A549 (cell line): ENCODE data around the gene CES1. TPM values are rescaled to one million over a fixed set of nuclear protein-coding genes. Genes with fewer than 3 reads are reported as not detected.

ENCODE experiments used
- ATAC-seq, 2 experiments: fragments of 200-7000 bp in 1 of 2; fragments of >200 bp in 1 of 2; cut with Nextera tagmentation in 1 of 2; cut with Tn5 transposase in 1 of 2; 3 replicates each; pipeline versions ENCODE4 v1.8.0 to v1.9.1; 2018 to 2020; ENCODE audit warnings: mild to moderate bottlenecking in 1 of 2, moderate library complexity in 1 of 2
- CTCF ChIA-PET: fragments of 300-600 bp; sonication (Branson Sonifier 250); formaldehyde crosslinking; extraction: SDS; loops from one replicate; lab custom pipeline; 2021; ENCODE audit warnings: antibody characterized with exemption, inconsistent platforms; lab: Yijun Ruan, JAX
- POLR2A ChIA-PET: fragments of 350-600 bp; formaldehyde crosslinking; extraction: SDS; loops from one replicate; lab custom pipeline; 2021; ENCODE audit warnings: antibody characterized with exemption, inconsistent platforms; lab: Yijun Ruan, JAX
- DNase-seq, 2 experiments: peaks; one replicate each; pipeline versions ENCODE4 v3.0.0 to v3.0.0-alpha.2; 2011 to 2016; ENCODE audit warnings: low read depth in 1 of 2, low spot score in 1 of 2
- FAIRE-seq: peaks from 2 replicates; lab custom pipeline; 2011; peaks lifted over from hg19 to GRCh38; lab: Jason Lieb, UNC
- H3K27ac ChIP-seq, 2 experiments: fragments of >200 bp; sonication (Bioruptor Twin); formaldehyde crosslinking; 3 replicates each; pipeline ENCODE4 v1.5.1; 2016 to 2017
- H3K4me1 ChIP-seq: fragments of >200 bp; sonication (Bioruptor Twin); formaldehyde crosslinking; 3 replicates; pipeline ENCODE4 v1.6.1; 2016
- H3K4me2 ChIP-seq: fragments of >200 bp; sonication (Bioruptor Twin); formaldehyde crosslinking; 3 replicates; pipeline ENCODE4 v1.6.1; 2016
- H3K4me3 ChIP-seq: fragments of >200 bp; sonication (Bioruptor Twin); formaldehyde crosslinking; 3 replicates; pipeline ENCODE4 v1.5.1; 2016
- H3K9me3 ChIP-seq: fragments of >200 bp; sonication (Bioruptor Twin); formaldehyde crosslinking; 3 replicates; pipeline ENCODE4 v1.6.1; 2016
- BHLHE40 ChIP-seq: IDR thresholded peaks from 2 replicates; pipeline ENCODE4 v1.6.1; 2012; ENCODE audit warnings: low read depth, low read length, inconsistent platforms
- CBX2 ChIP-seq: fragments of 200-600 bp; sonication (generic); IDR thresholded peaks from 2 replicates; pipeline ENCODE4 v1.6.1; 2016; ENCODE audit warnings: low read depth, mild to moderate bottlenecking, borderline replicate concordance
- CBX8 ChIP-seq: fragments of 200-600 bp; sonication (generic); IDR thresholded peaks from 2 replicates; pipeline ENCODE4 v1.6.1; 2016
- CEBPB ChIP-seq, 2 experiments: fragments of >200 bp in 1 of 2; sonication (Bioruptor Twin) in 1 of 2; formaldehyde crosslinking in 1 of 2; IDR thresholded peaks; 2 replicates each; pipeline ENCODE4 v1.6.1; 2012 to 2016
- CTCF ChIP-seq: fragments of >200 bp; sonication (Bioruptor Twin); formaldehyde crosslinking; IDR thresholded peaks from 3 replicates; pipeline ENCODE4 v1.5.1; 2016
- EHF ChIP-seq: fragments of 250-450 bp; sonication (Bioruptor Pico); IDR thresholded peaks from 2 replicates; pipeline ENCODE4 v1.5.0; 2020; ENCODE audit warnings: mild to moderate bottlenecking
- EP300 ChIP-seq, 2 experiments: fragments of >200 bp; sonication (Bioruptor Twin); formaldehyde crosslinking; IDR thresholded peaks; 2 replicates in 1 of 2; 3 replicates in 1 of 2; pipeline ENCODE4 v1.6.1; 2016 to 2017
- FOSL2 ChIP-seq, 2 experiments: fragments of 450-650 bp in 1 of 2; fragments of >200 bp in 1 of 2; sonication (Bioruptor Twin) in 1 of 2; formaldehyde crosslinking; IDR thresholded peaks; 2 replicates each; pipeline versions ENCODE4 v1.5.0 to v1.6.1; 2016 to 2020; ENCODE audit warnings: mild to moderate bottlenecking in 1 of 2, moderate library complexity in 1 of 2
- FOXS1 ChIP-seq: fragments of 250-450 bp; sonication (Bioruptor Pico); IDR thresholded peaks from 2 replicates; pipeline ENCODE4 v1.5.0; 2020; ENCODE audit warnings: mild to moderate bottlenecking, moderate library complexity
- HDAC2 ChIP-seq: fragments of 200-600 bp; sonication (generic); IDR thresholded peaks from 2 replicates; pipeline ENCODE4 v1.6.1; 2016
- HOXB5 ChIP-seq: fragments of 250-450 bp; sonication (Bioruptor Pico); IDR thresholded peaks from 2 replicates; pipeline ENCODE4 v1.5.0; 2020; ENCODE audit warnings: mild to moderate bottlenecking, moderate library complexity
- MAFK ChIP-seq: fragments of 450-650 bp; IDR thresholded peaks from 2 replicates; pipeline ENCODE4 v1.6.1; 2014; ENCODE audit not compliant: partially characterized antibody
- MYC ChIP-seq: IDR thresholded peaks from 2 replicates; pipeline ENCODE4 v1.6.1; 2012; ENCODE audit warnings: mild to moderate bottlenecking, inconsistent platforms, low read length, improper control_type of control experiment, borderline replicate concordance
- NFE2L2 ChIP-seq: fragments of 150-350 bp; conservative IDR thresholded peaks from 2 replicates; pipeline ENCODE4 v1.6.1; 2014; ENCODE audit warnings: low read length
- NPAS2 ChIP-seq: fragments of 250-450 bp; sonication (Bioruptor Pico); IDR thresholded peaks from 2 replicates; pipeline ENCODE4 v1.8.0; 2022; ENCODE audit warnings: mild to moderate bottlenecking, moderate library complexity, borderline replicate concordance
- POLR2A ChIP-seq: IDR thresholded peaks from 2 replicates; pipeline ENCODE4 v1.6.1; 2012; ENCODE audit warnings: mild to moderate bottlenecking, low read length
- RAD21 ChIP-seq, 2 experiments: fragments of >200 bp in 1 of 2; sonication (Bioruptor Twin) in 1 of 2; formaldehyde crosslinking in 1 of 2; IDR thresholded peaks in 1 of 2; conservative IDR thresholded peaks in 1 of 2; 2 replicates in 1 of 2; 3 replicates in 1 of 2; pipeline ENCODE4 v1.6.1; 2012 to 2018; ENCODE audit warnings: inconsistent platforms in 1 of 2
- RARB ChIP-seq: fragments of 250-450 bp; sonication (Bioruptor Pico); IDR thresholded peaks from 2 replicates; pipeline ENCODE4 v1.8.0; 2021; ENCODE audit warnings: mild to moderate bottlenecking, moderate library complexity
- REST ChIP-seq: fragments of 200-600 bp; sonication (generic); IDR thresholded peaks from 2 replicates; pipeline ENCODE4 v1.6.1; 2016; ENCODE audit warnings: antibody characterized with exemption, mild to moderate bottlenecking, moderate library complexity
- TFCP2L1 ChIP-seq: fragments of 250-450 bp; sonication (Bioruptor Pico); IDR thresholded peaks from 2 replicates; pipeline ENCODE4 v1.5.0; 2021; ENCODE audit warnings: mild to moderate bottlenecking
- TP53 ChIP-seq: fragments of 250-450 bp; sonication (Bioruptor Pico); IDR thresholded peaks from 2 replicates; pipeline ENCODE4 v1.5.0; 2021; ENCODE audit warnings: mild to moderate bottlenecking, moderate library complexity
- ZNF302 ChIP-seq: fragments of 250-450 bp; sonication (Bioruptor Pico); IDR thresholded peaks from 2 replicates; pipeline ENCODE4 v1.9.0; 2021; ENCODE audit warnings: inconsistent platforms, mild to moderate bottlenecking, moderate library complexity
- ZSCAN20 ChIP-seq: fragments of 250-450 bp; sonication (Bioruptor Pico); IDR thresholded peaks from 2 replicates; pipeline ENCODE4 v1.8.0; 2022; ENCODE audit warnings: mild to moderate bottlenecking, moderate library complexity
- WGBS: methylation state at CpG from one replicate; pipeline ENCODE4 v1.1.6; 2017; ENCODE audit errors: missing lambda C conversion rate; 5-methylcytosine and 5-hydroxymethylcytosine counted together
- polyA plus RNA-seq, 4 experiments: library from polyadenylated mRNA; depleted of rRNA in 3 of 4; stranded (reverse); fragments of >200 nt; fragmentation: RNase III in 1 of 4; extraction: RNeasy Plus Mini Kit Qiagen cat#74134 plus additional on column Dnase treatment in 1 of 4; gene quantifications; 2 replicates in 3 of 4; 3 replicates in 1 of 4; pipeline ENCODE4 v1.2.3, GENCODE V29; 2011 to 2017
- TF ChIP-seq, protein P1 (sequence below): fragments of >200 bp; sonication (Bioruptor Twin); formaldehyde crosslinking; IDR thresholded peaks from 3 replicates; pipeline ENCODE4 v1.6.1; 2016
- TF ChIP-seq, protein P2 (sequence below): fragments of >200 bp; sonication (Bioruptor Twin); formaldehyde crosslinking; IDR thresholded peaks from 2 replicates; pipeline ENCODE4 v1.6.1; 2016

The CES1 gene
- polyA plus RNA-seq, 2 of the 4 experiments (the other 2 are of a cell fraction): 17.9 to 84.1 TPM

GRCh38 chr16:55842369-55843104 lies 9.6 kb upstream of the CES1 start (continued):
- TF ChIP-seq, protein P1, sequence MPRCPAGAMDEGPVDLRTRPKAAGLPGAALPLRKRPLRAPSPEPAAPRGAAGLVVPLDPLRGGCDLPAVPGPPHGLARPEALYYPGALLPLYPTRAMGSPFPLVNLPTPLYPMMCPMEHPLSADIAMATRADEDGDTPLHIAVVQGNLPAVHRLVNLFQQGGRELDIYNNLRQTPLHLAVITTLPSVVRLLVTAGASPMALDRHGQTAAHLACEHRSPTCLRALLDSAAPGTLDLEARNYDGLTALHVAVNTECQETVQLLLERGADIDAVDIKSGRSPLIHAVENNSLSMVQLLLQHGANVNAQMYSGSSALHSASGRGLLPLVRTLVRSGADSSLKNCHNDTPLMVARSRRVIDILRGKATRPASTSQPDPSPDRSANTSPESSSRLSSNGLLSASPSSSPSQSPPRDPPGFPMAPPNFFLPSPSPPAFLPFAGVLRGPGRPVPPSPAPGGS: no peak

- TF ChIP-seq FOXS1 (no peak), POLR2A (no peak)
- TF ChIP-seq, all 56 proteins: peak for 0
- POLR2A ChIA-PET: no interaction called here
- Histone ChIP-seq H3K4me1 (peaks cover 14% of the 10 kb centered on the region), H3K9me3 (no peaks in the 10 kb centered on the region), H3K4me3 (no peak overlapping the region), H3K4me2 (no peak overlapping the region), H3K27ac (no peak overlapping the region)
- no peak for ATAC-seq
- 49% methylated on average over 2 of the region's 2 CpGs for WGBS
- FAIRE-seq: no peak
- no peak for DNase-seq
- CTCF ChIA-PET: interaction anchor here (1.3 to 5.4 kb wide), 4 partner anchors 128 to 374 kb away, joined by 4 to 58 read pairs (median 8); no protein-coding TSS in a partner anchor
Observed at GRCh38 chr16:55839115-55839514, 6.2 kb upstream of the CES1 start.

DNA sequence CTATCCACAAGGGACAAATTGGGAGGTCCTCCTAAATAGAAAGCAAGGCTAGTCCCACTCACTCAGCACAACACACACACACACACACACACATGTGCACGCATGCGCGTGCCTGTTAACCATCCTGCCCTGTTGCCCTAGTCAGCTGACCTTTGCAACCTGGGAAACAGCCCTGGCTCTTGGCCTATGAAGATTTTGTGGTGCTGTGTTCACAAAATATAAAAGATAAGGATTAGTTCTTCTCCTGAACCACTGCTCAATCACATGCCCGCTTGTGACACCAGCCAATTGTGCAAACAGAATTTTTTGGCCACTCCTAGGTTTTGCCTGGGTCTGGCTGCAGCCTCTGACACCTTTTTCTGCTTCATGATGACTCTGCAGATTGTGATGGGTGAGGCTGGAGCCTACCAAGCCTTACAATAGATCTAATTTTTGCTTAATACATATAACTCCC lies 3.3 kb upstream of the CES1 start:
- DNase-seq: peak in 1 of 2 experiments; percentile 88
- no peak for TF ChIP-seq RAD21 (conservative IDR thresholded peaks at IDR 0.05 in 1 of 2, IDR thresholded peaks at IDR 0.05 in 1 of 2)
- no peak for TF ChIP-seq TFCP2L1 (CRISPR knock-in tag)
- no peak for TF ChIP-seq EHF (CRISPR knock-in tag)
- no peak for TF ChIP-seq ZNF302 (CRISPR knock-in tag)
- no peak for TF ChIP-seq REST
- no peak; the same call in 1 of the 2 replicates for TF ChIP-seq TP53 (CRISPR knock-in tag)
- TF ChIP-seq MYC: no peak
- no peak for TF ChIP-seq HDAC2
- TF ChIP-seq MAFK: peak; percentile 95
- 0 out of 4 replicates have a peak, but pooled peaks of 1 of the 2 experiments have one; percentile 27 for TF ChIP-seq CEBPB (IDR thresholded peaks at IDR 0.05)
- no peak for TF ChIP-seq CBX2
- TF ChIP-seq ZSCAN20 (CRISPR knock-in tag): no peak
- TF ChIP-seq, protein P1: no peak
- peak; percentile 81 for TF ChIP-seq NFE2L2
- TF ChIP-seq FOSL2 (IDR thresholded peaks at IDR 0.05): no peak
- TF ChIP-seq FOSL2 (CRISPR knock-in tag; IDR thresholded peaks at IDR 0.05): 0 out of 2 replicates have a peak, but pooled peaks have one; percentile 7
- no peak for TF ChIP-seq RARB
- no peak for TF ChIP-seq NPAS2 (CRISPR knock-in tag)
- TF ChIP-seq CTCF: no peak
- TF ChIP-seq EP300 (IDR thresholded peaks at IDR 0.05): no peak
- no peak for TF ChIP-seq BHLHE40
- TF ChIP-seq CBX8: no peak
- TF ChIP-seq, protein P2, sequence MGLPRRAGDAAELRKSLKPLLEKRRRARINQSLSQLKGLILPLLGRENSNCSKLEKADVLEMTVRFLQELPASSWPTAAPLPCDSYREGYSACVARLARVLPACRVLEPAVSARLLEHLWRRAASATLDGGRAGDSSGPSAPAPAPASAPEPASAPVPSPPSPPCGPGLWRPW: no peak
- no peak for TF ChIP-seq HOXB5

More for the DNA sequence above, 3.3 kb upstream of the CES1 start:
- WGBS: 55% methylated on average over 4 of the region's 4 CpGs
- POLR2A ChIA-PET: no interaction called here
- Histone ChIP-seq H3K4me1 (peaks cover 14% of the 10 kb centered on the region), H3K9me3 (no peaks in the 10 kb centered on the region), H3K27ac (peak overlapping the region; percentile 70 to 78), H3K4me3 (no peak overlapping the region), H3K4me2 (peak overlapping the region; percentile 13; the same call in 1 of the 3 replicates)
- FAIRE-seq (no peak), ATAC-seq (peak; percentile 45 to 83; a peak in 4 of 6 replicates)
- CTCF ChIA-PET: interaction anchor here (1.0 to 1.8 kb wide), 2 partner anchors 125 to 371 kb away, joined by 4 to 8 read pairs; no protein-coding TSS in a partner anchor
